Measurements from ENCODE around the gene TMEM167A.

The TMEM167A gene

GRCh38 chr5:83034528-83035207 is 42.5 kb downstream of the TMEM167A start:
- DNase-seq = no peak

- no peak for DNase-seq
Observed at GRCh38 chr5:83034036-83034435, 43.2 kb downstream of the TMEM167A start.

- DNase-seq = no peak
Observed at GRCh38 chr5:83031381-83031780, 45.8 kb downstream of the TMEM167A start.

GRCh38 chr5:83029912-83030311 is 47.3 kb downstream of the TMEM167A start:
- DNase-seq = no peak

GRCh38 chr5:83026930-83027687 is 50.1 kb downstream of the TMEM167A start:
- DNase-seq = no peak

GRCh38 chr5:83026516-83026915 is 50.7 kb downstream of the TMEM167A start:
- no peak for DNase-seq

DNA sequence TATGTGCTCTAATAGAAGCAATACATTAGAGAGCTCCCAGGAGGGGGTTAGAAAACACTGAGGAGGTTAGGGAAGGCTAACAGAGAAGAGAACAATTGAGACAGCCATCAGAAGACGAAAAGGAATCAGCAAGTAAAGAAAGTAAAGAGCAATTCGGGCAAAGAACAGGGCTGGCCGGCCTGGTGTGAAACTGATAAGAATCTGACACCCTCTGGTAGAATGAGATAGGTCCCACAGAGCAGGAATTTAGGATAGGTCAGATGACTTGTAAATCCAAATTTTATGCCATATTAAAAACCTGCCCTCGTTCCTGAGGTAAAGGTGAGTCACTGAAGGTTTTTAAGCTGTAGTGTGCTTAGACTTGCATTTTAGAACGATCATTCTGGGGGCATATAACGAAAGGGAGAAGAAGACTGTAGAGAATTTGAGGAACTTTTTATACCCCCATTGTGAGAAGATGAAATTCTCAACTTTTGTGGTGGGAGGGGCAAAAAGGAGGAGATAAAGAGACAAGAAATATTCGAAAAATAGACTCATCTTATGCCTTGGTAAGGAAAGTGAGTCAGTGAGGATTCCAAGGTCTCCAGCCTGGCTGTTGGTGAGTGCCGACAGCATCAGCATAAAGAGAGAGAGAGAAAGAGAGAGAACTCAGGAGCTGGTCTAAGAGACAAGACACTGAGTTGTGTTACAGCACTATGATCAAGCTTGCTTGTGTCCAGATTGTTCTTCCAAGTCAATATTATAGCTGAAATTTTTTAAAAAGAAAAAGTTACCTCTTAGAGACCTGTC is 51.3 kb downstream of the TMEM167A start:
- no peak for DNase-seq

DNA sequence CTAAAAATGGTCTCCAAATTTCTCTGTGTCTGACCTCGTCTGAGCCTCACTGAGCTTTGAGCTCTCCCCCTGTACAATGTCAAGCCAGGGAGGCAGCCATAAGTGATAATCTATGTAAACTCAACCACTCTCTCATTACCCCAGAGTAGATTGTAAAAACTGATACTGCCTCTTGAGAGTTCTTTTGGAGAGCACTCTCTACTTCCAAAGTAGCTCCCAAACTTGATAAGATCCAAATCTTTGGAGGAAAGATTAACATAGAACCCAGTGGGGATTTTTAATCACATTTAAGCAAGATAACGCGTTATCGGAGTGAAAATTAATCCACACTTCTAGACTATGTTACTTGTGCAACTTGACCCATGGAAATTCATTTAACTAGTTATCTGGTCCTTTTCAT is 54.9 kb downstream of the TMEM167A start:
- no peak for DNase-seq

- DNase-seq = no peak
Observed at GRCh38 chr5:83015676-83016075, 61.5 kb downstream of the TMEM167A start.

DNA sequence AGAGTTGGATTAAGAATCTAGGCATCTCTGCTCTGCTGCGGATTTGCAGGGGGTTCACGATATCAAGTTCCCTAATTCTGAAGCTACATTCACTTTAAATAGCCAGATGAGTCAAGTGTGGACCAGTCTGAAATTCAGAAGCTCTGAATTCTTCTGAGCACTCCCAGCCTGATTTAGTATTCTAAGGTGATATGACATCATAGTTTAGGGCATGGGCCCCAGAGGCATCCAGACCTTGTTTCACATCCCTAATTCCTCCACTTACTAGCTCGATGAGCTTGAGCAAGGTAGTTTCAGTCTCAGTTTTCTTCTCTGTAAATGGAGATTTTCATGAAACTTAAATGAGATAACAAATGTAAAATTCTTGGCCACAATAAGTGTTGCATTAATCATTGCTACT is 65.2 kb downstream of the TMEM167A start:
- no peak for DNase-seq

- DNase-seq = no peak
Observed at GRCh38 chr5:83009408-83009807, 67.8 kb downstream of the TMEM167A start.

DNA sequence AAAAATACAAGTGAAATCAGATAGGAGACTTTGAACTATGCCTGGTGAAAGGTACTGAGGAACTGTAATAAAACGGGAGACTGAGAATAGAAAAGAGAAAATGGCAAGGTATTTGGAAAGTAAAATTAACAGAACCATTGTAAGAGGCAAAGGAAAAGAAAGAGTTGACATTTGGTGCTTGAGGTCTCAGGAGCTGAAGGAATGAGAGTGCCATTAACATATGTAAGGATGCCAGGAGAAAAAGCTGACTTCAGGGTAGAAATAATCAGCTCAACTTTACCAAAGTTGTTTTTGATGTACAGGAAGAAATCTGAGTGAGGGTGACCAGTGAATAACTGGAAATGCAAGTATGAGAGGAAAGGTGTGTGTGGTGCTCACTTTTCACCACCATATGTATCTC is 69.4 kb downstream of the TMEM167A start:
- DNase-seq = no peak

GRCh38 chr5:83006683-83007283 is 70.4 kb downstream of the TMEM167A start:
- no peak for DNase-seq

DNA sequence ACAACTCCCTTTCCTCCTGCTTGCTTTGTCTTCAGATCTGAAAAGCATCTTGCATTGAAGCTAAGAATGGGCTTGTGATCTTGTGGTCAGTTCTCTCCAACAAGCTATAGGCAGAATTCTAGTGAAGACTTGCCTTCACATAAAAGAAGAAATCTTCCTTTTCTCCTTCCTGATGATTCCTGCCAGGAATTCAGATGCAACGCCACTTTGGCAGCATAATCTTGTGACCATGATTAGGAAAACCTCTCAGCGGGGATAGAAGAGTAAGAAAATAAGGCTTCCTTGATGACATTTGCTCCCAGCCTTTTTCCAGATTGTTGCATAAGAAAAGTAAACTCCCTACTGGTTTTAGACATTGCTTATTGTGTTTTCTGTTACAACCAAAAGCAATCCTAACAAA is 73.4 kb downstream of the TMEM167A start:
- no peak for DNase-seq

Measured in activated naive CD4-positive, alpha-beta T cell treated with Interleukin-2 at 50 U/mL for 16 hours (primary cell).